Caki2 (cell line): ENCODE results near the gene DOCK7. TPM values are rescaled to one million over a fixed set of nuclear protein-coding genes. Genes with fewer than 3 reads are reported as not detected.

Experiments used
- DNase-seq: peaks from one replicate; pipeline ENCODE4 v3.0.0-alpha.2; 2015; ENCODE audit warnings: low read depth
- in situ Hi-C: cut with HindIII; loops from 2 replicates; pipeline ENCODE4 v1.10.0; 2016; ENCODE audit warnings: low sequenced_read_pairs, low pct_unique_long_range_greater_than_20kb, mixed read lengths
- total RNA-seq: library from RNA; depleted of rRNA; stranded (reverse); fragments of >200 nt; shearing (Covaris generic); gene quantifications from 2 replicates; pipeline ENCODE4 v1.2.3, GENCODE V29; 2014; ENCODE audit warnings: low replicate concordance

DOCK7 gene
- total RNA-seq, 1 experiment from 2014 or later, result 22.9 TPM

DNA sequence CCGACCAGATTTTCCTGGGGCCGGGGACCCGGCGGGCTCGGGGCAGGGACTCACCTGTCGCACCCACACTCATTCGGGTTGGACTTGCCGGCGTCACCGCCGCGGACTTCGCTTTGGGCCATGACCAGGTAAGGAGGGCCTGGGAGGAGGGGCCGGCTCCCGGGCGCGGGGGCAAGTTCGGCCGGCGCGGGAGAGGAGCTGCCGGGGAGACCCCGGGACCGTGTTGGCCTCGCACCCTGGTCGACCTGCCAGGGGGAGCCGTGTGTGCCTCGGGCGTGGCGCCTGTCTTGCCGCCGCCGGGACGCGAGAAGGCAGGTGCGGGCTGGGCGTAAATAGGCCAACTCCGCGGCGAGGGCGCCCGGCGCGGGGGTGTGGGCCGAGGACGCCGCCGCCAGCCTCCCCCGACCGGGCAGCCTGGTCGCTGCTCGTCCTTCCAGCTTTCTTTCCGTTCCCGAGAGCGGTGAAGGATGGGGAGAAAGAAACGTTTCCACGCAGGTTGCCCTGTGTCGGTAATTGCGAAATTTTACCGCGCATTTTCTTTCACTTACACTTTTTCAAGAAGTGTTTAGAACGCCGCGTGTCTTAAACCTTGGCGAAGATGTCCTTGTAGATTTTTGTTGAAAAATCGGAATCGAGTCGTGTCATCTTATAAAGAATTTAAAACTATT, 250.8 kb downstream of the DOCK7 start:
- in situ Hi-C loops, result no loop called here
- no peak for DNase-seq

DNA sequence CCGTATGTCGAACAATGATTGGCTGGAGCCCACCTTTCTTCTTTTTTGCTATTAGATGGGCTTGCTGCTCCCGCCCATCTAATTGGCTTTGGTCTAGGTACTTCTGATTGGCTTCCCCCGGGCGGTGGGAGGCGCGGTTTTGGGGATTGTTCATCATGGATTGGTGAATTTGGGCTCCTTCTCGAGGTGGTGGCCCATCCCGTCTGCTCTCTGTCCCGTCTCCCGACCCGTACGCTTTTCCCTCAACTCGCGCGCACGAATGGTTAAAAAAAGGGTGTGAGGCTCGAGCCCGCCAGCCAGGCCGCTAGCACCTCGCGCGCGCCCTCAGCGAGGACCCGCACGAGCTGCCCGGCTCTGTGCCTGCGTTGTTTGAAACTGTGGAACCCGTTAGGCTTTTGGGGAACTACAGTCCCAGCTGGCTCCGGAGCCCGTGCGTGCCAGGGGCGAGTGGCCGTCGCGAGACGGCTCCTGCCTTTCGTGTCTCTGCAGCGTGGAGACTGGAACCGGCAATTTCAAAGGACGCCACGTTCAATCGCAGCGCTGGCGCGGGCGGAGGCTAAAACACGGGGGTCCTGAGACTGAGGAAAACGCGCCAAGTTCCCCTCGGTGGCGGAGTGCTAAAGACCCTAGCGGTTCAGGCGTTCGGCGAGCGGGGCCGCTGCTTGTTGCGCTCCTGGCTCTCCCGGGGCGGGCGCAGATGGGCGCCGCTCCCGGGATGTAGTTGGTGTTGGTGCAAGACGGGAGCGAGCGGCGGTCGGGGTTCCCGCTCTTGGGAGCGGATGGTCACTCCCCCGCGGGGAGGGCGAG, 251.5 kb downstream of the DOCK7 start, which contains the start of gene USP1:
USP1 (plus strand) TSS at position 584 of the 807 bp plus-strand sequence. CDS start 2,819 bp downstream, outside the sequence.
- peak; percentile 100 for DNase-seq
- in situ Hi-C loops, result no loop called here

DNA sequence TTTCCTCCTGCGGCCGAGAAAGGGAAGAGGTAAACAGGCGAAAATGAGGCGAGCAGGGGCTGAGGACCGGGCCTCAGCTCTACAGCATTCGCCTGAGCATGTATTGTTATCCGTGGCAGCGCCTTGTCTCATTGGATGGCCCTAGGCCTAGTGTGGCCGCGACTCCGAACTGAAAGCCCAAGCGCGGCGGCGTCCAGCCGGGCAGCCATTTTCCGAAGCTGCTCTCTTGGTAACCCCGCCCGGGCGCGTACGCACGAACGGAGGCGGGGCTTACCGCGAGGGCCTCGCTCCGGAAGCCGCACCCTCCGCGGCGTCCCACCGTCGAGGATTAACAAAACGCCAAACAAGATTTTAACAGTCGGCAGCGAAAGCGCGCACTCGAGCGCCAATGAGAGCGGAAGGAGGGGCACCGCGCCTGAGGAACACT, 252.1 kb downstream of the DOCK7 start:
- DNase-seq, result no peak
- in situ Hi-C loops, result no loop called here

DNA sequence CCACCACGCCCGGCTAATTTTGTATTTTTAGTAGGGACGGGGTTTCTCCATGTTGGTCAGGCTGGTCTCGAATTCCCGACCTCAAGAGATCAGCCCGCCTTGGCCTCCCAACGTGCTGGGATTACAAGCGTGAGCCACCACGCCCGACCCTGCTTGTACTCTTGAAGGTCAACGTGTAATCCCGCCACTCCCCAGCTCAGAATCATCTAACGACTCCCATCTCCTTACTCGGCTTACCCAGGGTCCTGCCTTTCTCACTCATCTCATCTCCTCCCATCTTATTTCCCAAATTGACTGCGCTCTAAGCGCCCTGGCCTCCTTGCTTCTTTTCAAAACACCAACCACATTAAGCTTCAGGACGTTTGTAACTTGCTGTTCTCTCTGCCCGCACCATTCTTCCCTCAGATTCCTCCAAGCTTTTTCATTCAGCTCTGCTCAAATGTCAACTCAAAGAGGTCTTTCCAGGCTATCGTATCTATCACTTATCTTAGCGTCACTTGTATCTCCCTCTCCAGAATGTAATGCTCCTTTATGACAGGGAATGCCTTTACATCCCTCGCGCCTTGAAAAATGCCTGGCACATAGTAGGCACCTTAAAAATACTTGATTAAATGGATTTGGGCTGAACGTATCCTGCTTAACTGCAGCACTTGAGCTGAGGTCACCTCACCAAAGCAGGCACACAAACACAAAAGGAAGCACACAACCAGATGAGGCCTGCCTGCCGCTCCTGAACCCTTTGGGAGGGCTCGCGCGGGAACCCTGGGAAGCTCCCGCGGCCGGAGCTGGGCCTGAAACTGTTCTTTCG, 252.8 kb downstream of the DOCK7 start:
- DNase-seq, result no peak
- in situ Hi-C loops, result no loop called here

DNA sequence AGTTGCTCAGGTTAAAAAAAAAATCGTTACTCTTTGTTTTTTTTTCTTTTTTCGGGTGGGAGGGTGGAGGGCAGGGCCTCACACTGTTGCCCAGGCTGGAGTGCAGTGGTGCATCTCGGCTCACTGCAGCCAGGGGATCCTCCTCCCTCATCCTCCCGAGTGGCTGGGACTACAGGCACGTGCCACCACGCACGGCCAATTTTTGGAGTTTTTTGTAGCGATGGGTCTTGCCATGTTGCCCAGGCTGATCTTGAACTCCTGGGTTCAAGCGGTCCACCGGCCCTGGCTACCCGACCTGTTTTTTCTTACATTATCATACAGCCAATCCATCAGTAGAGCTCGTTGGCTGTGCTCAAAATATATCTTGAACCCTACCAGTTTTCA, 253.6 kb downstream of the DOCK7 start:
- no peak for DNase-seq
- in situ Hi-C loops, result no loop called here

DNA sequence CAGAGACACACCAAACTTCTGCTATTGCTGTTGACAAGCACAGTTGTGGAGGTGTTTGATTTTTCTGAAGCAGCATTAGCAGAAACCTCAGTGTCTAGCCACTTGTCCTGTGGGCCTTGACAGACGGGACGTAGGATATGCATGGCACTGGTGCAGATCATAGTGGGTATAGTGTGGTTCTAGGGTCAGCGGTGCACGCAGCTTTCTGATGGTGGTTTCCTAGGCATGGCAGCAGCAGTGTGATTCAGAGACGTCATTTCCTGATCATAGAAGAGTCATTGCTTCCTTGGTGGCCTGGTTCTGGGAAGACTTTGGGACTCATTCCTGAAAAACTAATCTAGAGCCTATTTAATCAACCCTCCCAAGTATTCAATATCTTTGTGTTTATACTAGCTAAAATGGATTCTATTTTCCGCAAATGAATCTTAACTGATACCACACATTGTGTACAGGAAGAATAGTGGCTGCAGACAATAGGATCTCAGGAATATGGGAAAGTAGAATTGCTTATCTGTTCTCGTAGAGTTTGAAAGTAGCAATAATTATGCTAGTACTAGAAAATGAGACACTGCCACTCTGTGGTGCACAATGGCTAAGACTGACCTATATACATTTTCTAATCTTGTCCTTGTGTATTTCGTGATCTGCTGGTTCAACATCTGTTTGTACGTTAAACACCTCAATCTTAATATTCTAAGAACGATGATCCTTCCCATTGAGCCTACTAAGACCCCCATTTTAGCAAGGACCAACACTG, 254.1 kb downstream of the DOCK7 start:
- DNase-seq, result no peak
- in situ Hi-C loops, result no loop called here

DNA sequence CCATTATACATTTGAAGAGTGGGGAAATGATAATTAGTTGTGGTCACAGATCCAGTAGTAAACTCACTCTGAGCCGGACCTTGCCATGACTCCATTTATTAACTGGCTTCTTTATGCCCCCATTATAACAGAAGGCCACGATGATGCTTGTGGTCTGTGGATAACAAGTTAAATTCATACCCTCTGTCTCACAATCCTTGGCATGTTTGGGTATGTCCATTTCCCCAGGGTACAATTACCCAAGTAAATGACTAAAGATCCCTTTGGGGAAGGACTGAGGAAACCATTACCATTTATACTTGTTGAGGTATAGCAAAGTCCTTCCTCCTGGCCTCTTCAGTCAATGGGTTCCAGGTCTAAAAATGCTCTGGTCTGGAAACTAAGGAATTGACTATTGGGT, 258.6 kb downstream of the DOCK7 start:
- DNase-seq, result no peak

DNA sequence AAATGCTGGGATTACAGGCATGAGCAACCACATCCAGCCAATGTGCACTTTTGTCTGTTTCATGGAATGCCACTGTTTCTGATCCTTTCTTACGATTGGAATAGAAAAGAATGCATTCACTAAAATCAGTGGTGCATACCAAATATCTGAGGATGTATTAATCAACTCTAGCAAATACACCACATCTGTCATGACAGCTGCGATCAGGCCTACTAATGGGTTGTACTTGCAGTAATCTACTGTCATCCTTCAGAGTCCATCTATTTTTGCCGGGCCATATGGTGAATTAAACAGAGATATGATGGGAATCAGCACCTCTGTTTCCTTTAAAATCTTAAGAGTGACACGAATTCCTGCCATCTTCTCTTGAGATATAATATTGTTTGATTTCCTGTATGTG, 259.8 kb downstream of the DOCK7 start:
- DNase-seq, result peak; percentile 18
- in situ Hi-C loops, result no loop called here

More for the DNA sequence above, 258.6 kb downstream of the DOCK7 start:
- in situ Hi-C loops, result no loop called here

DNA sequence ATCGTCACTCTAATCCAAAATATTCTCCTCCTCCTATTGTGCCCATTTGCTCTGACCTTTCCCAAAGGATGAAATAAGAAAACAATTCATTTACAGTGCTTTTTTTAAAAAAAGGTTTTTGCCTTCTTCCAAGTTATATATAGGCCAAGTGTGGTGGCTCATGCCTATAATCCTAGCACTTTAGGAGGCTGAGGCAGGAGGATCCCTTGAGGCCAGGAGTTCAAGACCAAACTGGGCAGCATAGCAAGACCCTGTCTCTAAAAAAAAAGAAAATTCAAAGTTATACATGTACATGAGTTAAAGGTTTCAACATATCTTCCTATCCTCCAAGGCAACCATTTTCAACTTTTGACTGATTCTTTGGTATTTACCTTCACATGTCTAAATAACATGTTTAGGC, 261.4 kb downstream of the DOCK7 start:
- DNase-seq, result no peak
- in situ Hi-C loops, result no loop called here

DNA sequence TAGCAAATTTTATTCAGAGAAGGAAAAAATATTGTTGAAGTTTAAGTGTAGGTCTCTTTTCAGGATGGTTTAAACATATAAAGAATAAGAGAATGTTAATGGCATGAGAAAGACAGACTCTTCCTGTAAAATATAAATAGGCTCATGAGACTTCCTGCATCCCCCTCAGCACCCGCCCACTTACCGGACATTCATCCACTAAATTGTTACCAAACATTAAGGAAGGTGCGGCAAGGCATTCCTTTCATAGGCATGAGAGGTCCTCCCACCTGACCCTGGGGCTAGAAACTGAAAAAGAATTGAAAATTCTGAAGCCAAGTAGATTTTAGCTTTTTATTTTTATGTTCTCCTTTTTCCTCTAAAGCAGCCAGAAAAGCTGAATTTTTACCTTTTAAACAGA, 261.9 kb downstream of the DOCK7 start:
- in situ Hi-C loops, result no loop called here
- DNase-seq, result no peak

DNA sequence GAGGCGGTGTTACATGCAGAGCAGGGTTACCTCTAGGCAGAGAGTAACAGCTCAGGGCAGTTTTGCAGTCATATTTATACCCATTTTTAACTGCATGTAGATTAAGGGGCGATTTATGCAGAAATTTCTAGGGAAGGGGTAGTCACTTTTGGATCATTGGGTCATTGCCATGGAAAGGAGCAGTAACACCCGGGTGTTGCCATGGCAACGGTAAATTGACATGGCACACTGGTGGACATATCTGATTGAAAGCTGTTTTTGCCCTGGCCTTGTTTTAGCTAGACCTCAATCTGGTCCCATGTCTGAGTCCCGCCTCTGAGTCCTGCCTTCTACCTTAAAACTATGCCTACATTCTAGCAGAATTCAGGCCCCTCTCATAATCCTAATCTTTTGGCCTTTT, 263.1 kb downstream of the DOCK7 start:
- DNase-seq, result no peak
- in situ Hi-C loops, result no loop called here

DNA sequence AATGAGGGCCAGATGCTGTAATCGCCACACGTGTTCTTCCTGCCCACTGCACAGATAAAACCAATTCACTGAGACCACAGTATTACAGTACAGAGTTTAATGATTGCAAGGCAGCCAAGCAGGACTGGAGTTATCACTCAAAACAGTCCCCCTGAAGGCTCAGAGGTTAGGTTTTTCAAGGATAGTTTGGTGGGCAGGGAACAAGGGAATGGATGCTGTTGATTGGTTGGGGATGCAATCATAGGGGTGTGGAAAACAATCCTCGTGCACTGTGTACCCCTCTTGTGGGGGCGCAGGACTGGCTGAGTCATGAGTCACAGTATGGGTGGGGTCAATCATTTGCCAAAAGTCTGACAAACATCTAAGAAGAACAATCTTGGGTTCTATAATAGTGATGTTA, 263.8 kb downstream of the DOCK7 start:
- DNase-seq, result peak; percentile 78
- in situ Hi-C loops, result no loop called here

DNA sequence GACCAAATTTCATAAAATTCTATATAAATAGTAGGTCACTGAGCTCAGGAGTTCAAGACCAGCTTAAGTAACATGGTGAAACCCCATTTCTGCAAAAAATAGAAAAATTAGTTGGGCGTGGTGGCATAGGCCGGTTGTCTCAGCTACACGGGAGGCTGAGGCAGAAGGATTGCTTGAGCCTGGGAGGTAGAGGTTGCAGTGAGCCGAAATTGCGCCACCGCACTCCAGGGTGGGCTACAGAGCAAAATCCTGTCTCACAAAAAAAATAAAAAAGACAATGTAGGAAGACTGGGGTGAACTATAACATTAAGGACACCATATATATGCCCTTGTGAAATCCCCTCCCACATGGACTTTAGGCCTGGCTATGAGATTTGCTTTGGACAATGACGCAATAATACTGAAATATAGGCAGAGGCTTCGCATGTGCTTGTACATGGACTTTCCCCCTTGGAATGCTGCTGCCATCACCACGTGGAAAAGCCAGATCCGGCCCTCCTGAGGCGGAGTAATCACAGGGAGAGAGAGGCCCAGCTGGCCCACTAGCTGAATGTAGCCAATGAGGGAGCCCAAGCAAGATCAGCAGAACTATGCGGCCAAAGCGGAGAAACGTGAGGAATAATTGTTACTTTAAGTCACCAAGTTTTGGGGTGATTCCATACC, 264.5 kb downstream of the DOCK7 start:
- no peak for DNase-seq
- in situ Hi-C loops, result no loop called here

DNA sequence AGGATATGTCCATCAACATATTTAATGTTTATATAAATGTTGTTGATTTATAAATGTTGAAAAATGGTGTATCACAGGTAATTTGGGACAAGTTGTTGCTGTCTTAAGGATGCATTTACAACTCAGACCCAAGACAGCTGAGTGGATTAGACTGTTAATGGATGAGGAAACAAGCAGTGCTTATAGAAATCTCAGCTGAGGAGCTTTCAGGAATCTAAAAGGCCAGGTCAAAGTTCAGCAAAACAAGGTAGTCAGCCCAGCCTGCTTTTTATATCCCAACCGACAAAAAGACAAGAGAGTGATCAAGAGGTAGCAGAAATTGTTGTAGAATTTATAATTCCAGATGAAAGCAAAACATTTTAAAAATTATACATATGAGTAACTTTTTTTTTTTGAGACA, 268.0 kb downstream of the DOCK7 start:
- DNase-seq, result no peak
- in situ Hi-C loops, result no loop called here

DNA sequence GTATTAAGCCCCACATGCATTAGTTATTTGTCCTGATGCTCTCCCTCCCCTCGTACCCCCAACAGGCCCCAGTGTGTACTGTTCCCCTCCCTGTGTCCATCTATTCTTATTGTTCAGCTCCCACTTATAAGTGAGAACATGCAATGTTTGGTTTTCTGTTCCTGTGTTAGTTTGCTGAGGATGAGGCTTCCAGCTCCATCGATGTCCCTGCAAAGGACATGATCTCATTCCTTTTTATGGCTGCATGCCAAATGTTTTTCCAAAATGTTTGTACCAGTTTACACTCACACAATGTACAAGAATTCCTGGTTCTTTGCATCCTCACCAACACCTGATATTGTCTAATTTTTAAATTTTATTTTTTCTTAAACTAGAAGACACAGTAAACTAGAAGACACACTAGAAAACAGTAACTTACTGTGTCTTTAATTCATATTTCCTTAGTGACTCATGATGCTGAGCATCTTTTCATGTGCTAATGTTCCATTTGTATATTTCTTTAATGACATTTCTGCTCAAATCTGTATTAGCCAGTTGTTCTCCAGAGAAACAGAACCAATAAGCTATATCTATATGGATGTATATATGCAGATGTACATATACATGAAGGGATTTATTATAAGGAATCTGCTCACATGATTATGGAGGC, 270.7 kb downstream of the DOCK7 start:
- in situ Hi-C loops, result no loop called here
- DNase-seq, result no peak

DNA sequence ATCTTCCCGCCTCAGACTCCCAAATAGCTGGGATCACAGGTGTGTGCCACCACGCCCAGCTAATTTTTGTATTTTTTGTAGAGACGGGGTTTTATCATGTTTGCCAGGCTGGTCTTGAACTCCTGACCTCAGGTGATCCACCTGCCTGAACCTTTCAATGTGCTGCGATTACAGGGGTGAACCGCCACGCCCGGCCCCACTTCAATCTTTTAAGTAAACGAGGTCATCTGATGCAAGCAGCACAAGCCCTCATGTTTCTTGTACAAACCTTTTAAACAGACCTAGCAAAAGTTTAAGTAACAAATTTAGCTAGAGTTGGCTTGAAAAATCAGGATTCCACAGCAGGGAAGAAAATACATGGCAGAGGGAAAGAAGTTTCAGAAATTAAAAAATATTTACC, 272.5 kb downstream of the DOCK7 start:
- in situ Hi-C loops, result no loop called here
- DNase-seq, result no peak

DNA sequence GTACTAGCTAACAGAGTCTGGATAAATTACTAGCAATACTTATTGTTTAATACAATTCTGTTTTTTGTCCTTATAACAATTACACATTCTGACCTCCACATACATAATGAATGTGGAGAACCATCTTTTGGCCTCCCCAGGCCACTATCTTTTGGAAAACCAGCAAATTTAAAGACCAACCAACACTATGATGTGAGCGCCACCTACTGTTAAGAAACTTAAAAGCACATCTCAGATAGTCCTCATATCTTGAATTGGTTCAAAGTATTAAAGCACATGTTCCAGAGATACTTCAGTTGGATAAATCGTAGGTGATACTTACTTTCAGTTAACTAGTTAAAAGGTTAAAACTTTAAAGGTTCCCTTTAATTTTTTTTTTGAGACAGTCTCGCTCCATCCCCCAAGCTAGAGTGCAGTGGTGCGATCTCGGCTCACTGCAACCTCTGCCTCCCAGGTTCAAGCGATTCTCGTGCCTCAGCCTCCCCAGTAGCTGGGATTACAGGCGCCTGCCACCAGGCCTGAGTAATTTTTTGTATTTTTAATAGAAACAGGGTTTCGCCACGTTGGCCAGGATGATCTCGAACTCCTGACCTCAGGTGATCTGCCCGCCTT, 280.7 kb downstream of the DOCK7 start:
- peak; percentile 26 for DNase-seq
- in situ Hi-C loops, result no loop called here
